ENCODE results near the gene INPP5A.

The INPP5A gene

GRCh38 chr10:132687893-132688579 lies 150.4 kb downstream of the INPP5A start:
- POLR2A ChIA-PET = no interaction called here
- TF ChIP-seq CTCF (IDR thresholded peaks at IDR 0.05; ENCODE audit: control extremely low read depth, extremely low read depth, low read depth, missing control alignments) = no peak
- CTCF ChIA-PET = no interaction called here
- DNase-seq (ENCODE audit: extremely low spot score) = no peak

- no peak for DNase-seq (ENCODE audit: extremely low spot score)
- ChIA-PET POLR2A (no interaction called here), CTCF (no interaction called here)
- no peak for TF ChIP-seq CTCF (IDR thresholded peaks at IDR 0.05; ENCODE audit: control extremely low read depth, extremely low read depth, low read depth, missing control alignments)
These were observed 151.2 kb downstream of the INPP5A start for GRCh38 chr10:132688580-132689420.

- CTCF ChIA-PET = no interaction called here
- no peak for DNase-seq (ENCODE audit: extremely low spot score)
- TF ChIP-seq CTCF (IDR thresholded peaks at IDR 0.05; ENCODE audit: control extremely low read depth, extremely low read depth, low read depth, missing control alignments) = no peak
- POLR2A ChIA-PET = no interaction called here
These were observed 152.3 kb downstream of the INPP5A start for GRCh38 chr10:132689721-132690360.

- ChIA-PET CTCF (no interaction called here), POLR2A (no interaction called here)
- DNase-seq (ENCODE audit: extremely low spot score) = no peak
- no peak for TF ChIP-seq CTCF (IDR thresholded peaks at IDR 0.05; ENCODE audit: control extremely low read depth, extremely low read depth, low read depth, missing control alignments)
These were observed 152.8 kb downstream of the INPP5A start for GRCh38 chr10:132690401-132690800.

- CTCF ChIA-PET = no interaction called here
- TF ChIP-seq CTCF (IDR thresholded peaks at IDR 0.05; ENCODE audit: control extremely low read depth, extremely low read depth, low read depth, missing control alignments) = no peak
- POLR2A ChIA-PET = no interaction called here
- DNase-seq (ENCODE audit: extremely low spot score) = no peak
These were observed 153.4 kb downstream of the INPP5A start for GRCh38 chr10:132690821-132691610.

- no peak for TF ChIP-seq CTCF (IDR thresholded peaks at IDR 0.05; ENCODE audit: control extremely low read depth, extremely low read depth, low read depth, missing control alignments)
- DNase-seq (ENCODE audit: extremely low spot score) = no peak
- ChIA-PET CTCF (no interaction called here), POLR2A (no interaction called here)
These were observed 154.1 kb downstream of the INPP5A start for GRCh38 chr10:132691711-132692153.

Measured in GM10248 (cell line).